ENCODE measurements around the gene MTARC1.

DNA sequence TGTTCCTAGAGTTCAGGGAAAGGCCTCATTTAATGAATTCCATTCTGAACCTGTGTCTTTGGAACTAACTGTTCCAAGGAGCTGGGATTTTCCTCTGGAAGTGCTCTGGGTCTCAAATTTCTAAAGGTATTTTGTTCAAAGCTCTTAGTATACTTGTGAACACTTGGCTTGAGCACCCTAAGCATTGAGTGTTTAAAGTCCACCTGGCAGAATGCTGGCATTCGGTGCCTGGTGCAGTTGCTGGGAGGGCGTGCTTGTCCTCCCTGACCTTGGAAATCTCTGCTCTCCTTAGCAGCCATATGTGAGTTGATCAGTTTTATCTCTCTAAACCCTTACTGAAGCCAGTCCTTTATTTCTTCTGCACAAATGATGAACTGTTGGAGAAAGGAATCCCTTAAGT, 35.6 kb upstream of the MTARC1 start:
- TF ChIP-seq, protein P1, sequence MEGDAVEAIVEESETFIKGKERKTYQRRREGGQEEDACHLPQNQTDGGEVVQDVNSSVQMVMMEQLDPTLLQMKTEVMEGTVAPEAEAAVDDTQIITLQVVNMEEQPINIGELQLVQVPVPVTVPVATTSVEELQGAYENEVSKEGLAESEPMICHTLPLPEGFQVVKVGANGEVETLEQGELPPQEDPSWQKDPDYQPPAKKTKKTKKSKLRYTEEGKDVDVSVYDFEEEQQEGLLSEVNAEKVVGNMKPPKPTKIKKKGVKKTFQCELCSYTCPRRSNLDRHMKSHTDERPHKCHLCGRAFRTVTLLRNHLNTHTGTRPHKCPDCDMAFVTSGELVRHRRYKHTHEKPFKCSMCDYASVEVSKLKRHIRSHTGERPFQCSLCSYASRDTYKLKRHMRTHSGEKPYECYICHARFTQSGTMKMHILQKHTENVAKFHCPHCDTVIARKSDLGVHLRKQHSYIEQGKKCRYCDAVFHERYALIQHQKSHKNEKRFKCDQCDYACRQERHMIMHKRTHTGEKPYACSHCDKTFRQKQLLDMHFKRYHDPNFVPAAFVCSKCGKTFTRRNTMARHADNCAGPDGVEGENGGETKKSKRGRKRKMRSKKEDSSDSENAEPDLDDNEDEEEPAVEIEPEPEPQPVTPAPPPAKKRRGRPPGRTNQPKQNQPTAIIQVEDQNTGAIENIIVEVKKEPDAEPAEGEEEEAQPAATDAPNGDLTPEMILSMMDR (IDR thresholded peaks at IDR 0.05) = no peak
- peak in 1 of 2 donors; percentile 82 for TF ChIP-seq POLR2A (IDR thresholded peaks at IDR 0.05)
